Immature natural killer cell (primary cell): Measurements from ENCODE around the gene KIF14. TPM values are rescaled to one million over a fixed set of nuclear protein-coding genes. Genes with fewer than 3 reads are reported as not detected.
"Not testable (repeated sequence)": the region's sequence is repeated elsewhere in the genome, so short reads cannot be mapped to it uniquely, and the experiment has no call there.

Experiments used
- DNase-seq, 3 donors: peaks; one replicate each; pipeline ENCODE4 v3.0.0; 2022; ENCODE audit warnings: mixed read lengths in 1 of 3
- H3K27ac Mint-ChIP-seq, 6 donors: one replicate each; pipeline ENCODE4 v1.8.0; 2020; ENCODE audit warnings: mixed read lengths in 6 of 6, mild to moderate bottlenecking in 5 of 6, inconsistent platforms in 4 of 6, moderate library complexity in 3 of 6
- H3K27me3 Mint-ChIP-seq, 3 donors: one replicate each; pipeline ENCODE4 v1.8.0; 2020 to 2021; ENCODE audit warnings: low read depth in 3 of 3, mild to moderate bottlenecking in 3 of 3, mixed read lengths in 3 of 3, moderate library complexity in 3 of 3, inconsistent platforms in 1 of 3
- H3K36me3 Mint-ChIP-seq, 3 donors: one replicate each; pipeline ENCODE4 v1.8.0; 2020; ENCODE audit warnings: mixed read lengths in 3 of 3, inconsistent platforms in 2 of 3, mild to moderate bottlenecking in 2 of 3
- H3K4me1 Mint-ChIP-seq, 2 donors: one replicate each; pipeline ENCODE4 v1.8.0; 2020; ENCODE audit warnings: inconsistent platforms in 2 of 2, mild to moderate bottlenecking in 2 of 2, mixed read lengths in 2 of 2, moderate library complexity in 1 of 2
- H3K4me3 Mint-ChIP-seq, 5 donors: one replicate each; pipeline ENCODE4 v1.8.0; 2020; ENCODE audit warnings: mild to moderate bottlenecking in 5 of 5, mixed read lengths in 5 of 5, inconsistent platforms in 3 of 5, moderate library complexity in 3 of 5
- H3K9me3 Mint-ChIP-seq, 6 donors: one replicate each; pipeline ENCODE4 v1.8.0; 2020; ENCODE audit warnings: mild to moderate bottlenecking in 6 of 6, mixed read lengths in 6 of 6, inconsistent platforms in 4 of 6, moderate library complexity in 3 of 6
- polyA plus RNA-seq, 3 donors: library from polyadenylated mRNA; unstranded; fragments of 300-500 nt; fragmentation: Illumina TruSeq; gene quantifications; one replicate each; pipeline ENCODE4 v1.2.3, GENCODE V29; 2021

Gene KIF14
- polyA plus RNA-seq, 3 donors from 2014 or later, result 0.02 to 0.16 TPM; not detected in 1

DNA sequence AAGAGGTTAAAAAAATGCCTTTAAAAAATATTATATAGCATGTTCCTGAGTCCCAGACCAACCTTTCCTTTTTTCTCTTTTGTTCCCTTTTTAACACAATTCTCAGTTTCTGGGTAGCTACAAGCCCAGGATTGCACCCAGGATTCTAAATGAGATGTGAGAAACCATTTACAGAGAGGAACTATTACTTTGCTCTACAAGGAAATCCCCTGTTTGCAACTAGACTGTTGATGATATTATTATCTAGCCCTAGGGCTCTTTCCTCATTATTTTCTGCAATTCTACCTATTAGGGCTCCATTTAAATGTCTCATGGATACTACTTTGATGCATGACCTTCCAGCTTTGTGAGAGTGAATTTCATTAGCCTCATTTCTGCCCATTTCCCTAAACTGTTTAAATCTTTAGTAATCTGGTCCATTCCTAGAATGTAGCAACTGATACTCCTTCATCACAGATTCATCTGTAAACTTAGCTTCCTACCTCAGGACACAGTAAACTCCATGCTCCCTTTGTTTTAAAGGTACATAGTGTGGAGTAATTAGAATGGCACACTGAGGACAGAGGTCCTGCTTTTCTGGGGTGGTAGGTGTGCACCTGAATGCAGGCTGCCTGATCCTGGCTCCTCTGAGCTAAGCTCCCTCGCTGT, 7.1 kb upstream of the KIF14 start:
- peaks cover 0 to 7% of the 10 kb centered on the region in 2 donors for H3K4me1 Mint-ChIP-seq
- peak overlapping the region in 1 of 6 donors; percentile 8 for H3K27ac Mint-ChIP-seq
- H3K9me3 Mint-ChIP-seq, result no peaks in the 10 kb centered on the region
- no peaks in the 10 kb centered on the region for H3K36me3 Mint-ChIP-seq
- no peak overlapping the region for H3K4me3 Mint-ChIP-seq
- peaks cover 0 to 5% (median 2%) of the 10 kb centered on the region in 3 donors for H3K27me3 Mint-ChIP-seq
- no peak for DNase-seq

DNA sequence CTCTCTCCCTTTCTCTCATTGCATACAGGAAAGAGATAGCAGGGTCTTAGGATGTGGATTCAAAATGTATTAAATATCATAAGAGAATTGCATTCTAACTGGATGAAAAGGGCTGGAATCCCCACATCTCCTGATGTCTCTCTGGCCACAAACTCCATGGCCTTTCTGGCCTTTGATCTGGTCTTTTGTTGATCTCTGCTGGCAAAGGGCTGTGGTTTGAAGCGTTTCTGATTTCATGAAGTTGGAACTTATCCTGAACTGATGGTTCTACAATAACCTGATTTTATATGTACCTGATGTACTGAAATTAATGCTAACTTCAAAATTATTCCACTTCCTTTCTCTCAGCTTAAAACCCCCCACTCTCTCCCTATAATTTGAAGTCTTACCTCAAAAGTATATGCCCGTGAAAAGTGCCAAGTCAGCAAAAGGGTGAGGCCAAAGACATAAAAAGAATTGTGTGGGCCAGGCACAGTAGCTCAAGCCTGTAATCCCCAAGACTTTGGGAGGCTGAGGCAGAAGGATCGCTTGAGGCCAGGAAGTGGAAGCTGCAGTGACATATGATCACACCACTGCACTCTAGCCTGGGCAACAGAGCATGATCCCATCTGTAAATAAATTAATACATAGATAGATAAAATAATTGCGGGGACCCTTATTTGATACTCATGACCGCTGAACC, 6.4 kb upstream of the KIF14 start:
- Mint-ChIP-seq H3K4me3 (no peak overlapping the region), H3K36me3 (no peaks in the 10 kb centered on the region), H3K27ac (no peak overlapping the region), H3K4me1 (peaks cover 0 to 7% of the 10 kb centered on the region in 2 donors), H3K9me3 (no peaks in the 10 kb centered on the region), H3K27me3 (peaks cover 0 to 5% (median 2%) of the 10 kb centered on the region in 3 donors)
- no peak for DNase-seq

DNA sequence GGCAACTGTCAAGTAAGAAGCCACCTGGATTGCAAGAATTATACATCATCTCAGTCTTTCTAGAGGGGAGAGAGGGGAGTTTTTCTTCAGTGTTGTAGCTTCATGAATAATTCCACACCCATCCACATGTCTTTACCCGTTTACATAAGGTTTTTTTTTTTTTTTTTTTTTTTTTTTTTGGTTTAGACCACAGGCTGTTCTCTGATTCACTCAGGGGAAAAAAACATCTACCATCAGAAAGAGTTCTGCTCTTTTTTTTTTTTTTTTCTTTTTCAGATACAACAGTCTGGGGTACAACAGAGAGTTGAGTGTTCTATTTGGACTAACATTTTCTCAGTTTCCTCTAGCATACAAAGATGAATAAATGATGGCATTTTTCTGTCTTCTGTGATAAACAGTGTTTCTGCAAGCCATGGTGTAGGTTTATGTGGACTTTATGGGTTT, 4.9 kb upstream of the KIF14 start:
- Mint-ChIP-seq H3K27me3 (peaks cover 3 to 10% (median 7%) of the 10 kb centered on the region in 3 donors), H3K9me3 (no peaks in the 10 kb centered on the region), H3K4me3 (no peak overlapping the region), H3K4me1 (peaks cover 13 to 15% of the 10 kb centered on the region in 2 donors), H3K36me3 (no peaks in the 10 kb centered on the region), H3K27ac (no peak overlapping the region)
- no peak for DNase-seq

DNA sequence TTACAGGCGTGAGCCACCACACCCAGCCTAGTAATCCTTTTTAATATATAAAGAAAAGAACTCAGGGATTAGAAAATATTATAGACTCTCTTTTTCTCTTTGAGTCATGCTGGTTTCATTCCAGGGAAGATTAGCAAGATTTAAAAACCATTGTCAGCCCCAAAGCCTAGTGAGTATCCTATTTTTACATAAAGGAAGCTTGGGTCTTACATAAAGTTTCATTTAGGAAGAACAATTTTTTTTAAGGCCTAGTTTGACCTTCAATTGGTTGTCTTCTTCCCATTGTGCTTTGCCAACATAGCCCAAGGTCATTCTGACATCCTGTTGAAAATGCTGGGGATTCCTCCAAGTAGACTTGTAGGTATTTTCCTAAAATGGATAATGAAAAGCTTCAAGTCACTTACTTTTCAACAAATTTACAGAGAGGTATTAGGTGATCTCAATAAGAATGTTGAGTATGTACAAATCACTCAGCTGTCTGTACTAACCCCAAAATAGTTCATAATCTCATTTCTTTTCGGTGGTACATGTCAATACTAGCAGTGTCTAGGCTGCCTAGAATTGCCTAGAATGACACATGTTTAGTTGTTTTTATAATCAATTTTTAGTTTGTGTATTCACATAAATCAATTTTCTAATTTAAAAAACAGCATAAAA, 4.3 kb upstream of the KIF14 start:
- no peak for DNase-seq
- peaks cover 3 to 10% (median 7%) of the 10 kb centered on the region in 3 donors for H3K27me3 Mint-ChIP-seq
- peaks cover 17% of the 10 kb centered on the region in 2 donors for H3K4me1 Mint-ChIP-seq
- no peak overlapping the region for H3K4me3 Mint-ChIP-seq
- no peak overlapping the region for H3K27ac Mint-ChIP-seq
- no peaks in the 10 kb centered on the region for H3K9me3 Mint-ChIP-seq
- no peaks in the 10 kb centered on the region for H3K36me3 Mint-ChIP-seq

DNA sequence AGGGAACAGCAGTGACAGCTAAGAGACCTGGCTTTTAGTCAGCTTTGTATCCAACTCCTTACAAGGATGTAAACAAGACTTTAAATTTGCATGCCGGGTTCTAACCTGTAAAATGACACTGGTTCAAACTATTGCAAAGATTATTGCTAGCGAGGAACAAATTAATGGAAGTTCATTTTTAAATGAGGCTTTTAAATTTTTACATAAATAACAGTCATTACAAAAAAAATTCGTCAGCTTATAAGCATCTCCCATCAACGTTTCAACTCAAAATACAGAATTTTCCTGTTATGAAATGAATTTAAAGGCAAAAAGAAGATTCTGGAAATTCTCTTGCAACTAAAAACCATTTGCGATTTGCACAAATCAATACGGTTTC, 668 bp downstream of the KIF14 start:
- no peaks in the 10 kb centered on the region for H3K9me3 Mint-ChIP-seq

DNA sequence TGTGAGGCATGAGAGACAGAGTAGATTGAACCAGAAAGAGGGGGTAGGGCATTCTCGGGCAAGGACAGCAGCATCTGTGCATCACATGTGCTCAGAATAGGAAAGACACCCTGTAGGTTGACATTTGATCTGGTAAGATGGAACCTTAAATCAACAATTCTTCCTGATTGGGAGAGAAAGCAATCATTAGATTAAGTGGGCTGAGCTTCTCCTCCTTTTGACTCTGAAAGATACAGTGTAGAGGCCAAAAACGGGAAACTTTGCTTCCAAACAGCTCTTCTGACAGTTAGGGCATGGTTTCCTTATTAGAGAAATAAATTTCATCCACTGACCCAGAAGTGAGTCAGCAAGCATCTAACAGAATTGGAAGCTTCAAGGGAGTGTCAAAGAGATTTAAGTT, 9.7 kb downstream of the KIF14 start:
- H3K27me3 Mint-ChIP-seq, result no peaks in the 10 kb centered on the region
- no peaks in the 10 kb centered on the region for H3K4me1 Mint-ChIP-seq
- no peak overlapping the region for H3K4me3 Mint-ChIP-seq
- H3K36me3 Mint-ChIP-seq, result peaks cover 0 to 5% (median 0%) of the 10 kb centered on the region in 3 donors
- DNase-seq, result no peak
- H3K9me3 Mint-ChIP-seq, result no peaks in the 10 kb centered on the region
- no peak overlapping the region for H3K27ac Mint-ChIP-seq

More for the DNA sequence above, 668 bp downstream of the KIF14 start:
- Mint-ChIP-seq H3K27me3 (peaks cover 3 to 5% (median 5%) of the 10 kb centered on the region in 3 donors), H3K27ac (peak overlapping the region in 4 of 6 donors; percentile 18 to 82 (median 35)), H3K4me3 (peak overlapping the region; percentile 96 to 98 (median 97)), H3K4me1 (peaks cover 15 to 21% of the 10 kb centered on the region in 2 donors), H3K36me3 (no peaks in the 10 kb centered on the region)
- DNase-seq, result no peak

DNA sequence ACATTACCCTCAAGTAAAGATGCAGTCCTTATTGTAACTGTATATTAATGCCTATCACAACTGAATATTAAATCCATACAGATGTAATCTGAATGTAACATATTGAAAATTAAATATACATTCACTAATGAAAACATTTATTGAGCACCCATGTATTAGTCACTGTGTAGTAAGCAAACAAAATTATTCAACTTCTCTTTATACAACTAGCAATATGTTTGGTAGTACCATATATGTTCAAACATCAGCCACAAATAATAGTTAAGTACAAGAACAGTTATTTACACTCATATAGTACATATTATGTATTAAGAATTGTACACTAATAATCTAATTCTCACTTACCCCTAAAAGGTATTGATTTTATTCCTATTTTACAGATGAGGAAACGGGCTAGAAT, 17.9 kb downstream of the KIF14 start:
- no peak overlapping the region for H3K27ac Mint-ChIP-seq
- no peaks in the 10 kb centered on the region for H3K9me3 Mint-ChIP-seq
- H3K27me3 Mint-ChIP-seq, result no peaks in the 10 kb centered on the region
- H3K4me3 Mint-ChIP-seq, result no peak overlapping the region
- H3K4me1 Mint-ChIP-seq, result no peaks in the 10 kb centered on the region
- DNase-seq, result no peak
- H3K36me3 Mint-ChIP-seq, result no peaks in the 10 kb centered on the region

DNA sequence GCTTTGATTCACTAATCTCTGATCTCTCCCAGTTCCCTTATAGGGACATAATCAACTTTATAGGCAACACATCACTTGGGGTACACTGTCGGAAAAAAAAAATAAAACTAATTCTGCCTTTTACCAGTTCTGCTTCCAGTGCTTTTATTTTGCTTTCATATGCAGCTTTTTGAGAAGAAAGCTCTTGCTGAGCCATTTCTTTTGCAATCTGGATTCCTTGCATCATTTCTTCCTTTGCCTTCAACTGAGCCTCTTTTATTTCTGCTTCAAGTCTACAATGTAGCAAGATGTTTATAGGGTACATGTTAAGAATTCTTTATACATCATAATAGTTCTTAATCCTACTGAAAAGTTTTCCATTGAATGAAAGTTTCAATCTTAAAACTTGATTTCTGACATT, 30.6 kb downstream of the KIF14 start:
- Mint-ChIP-seq H3K9me3 (no peaks in the 10 kb centered on the region), H3K4me3 (no peak overlapping the region), H3K27me3 (no peaks in the 10 kb centered on the region), H3K36me3 (no peaks in the 10 kb centered on the region), H3K4me1 (no peaks in the 10 kb centered on the region), H3K27ac (no peak overlapping the region)
- no peak for DNase-seq

DNA sequence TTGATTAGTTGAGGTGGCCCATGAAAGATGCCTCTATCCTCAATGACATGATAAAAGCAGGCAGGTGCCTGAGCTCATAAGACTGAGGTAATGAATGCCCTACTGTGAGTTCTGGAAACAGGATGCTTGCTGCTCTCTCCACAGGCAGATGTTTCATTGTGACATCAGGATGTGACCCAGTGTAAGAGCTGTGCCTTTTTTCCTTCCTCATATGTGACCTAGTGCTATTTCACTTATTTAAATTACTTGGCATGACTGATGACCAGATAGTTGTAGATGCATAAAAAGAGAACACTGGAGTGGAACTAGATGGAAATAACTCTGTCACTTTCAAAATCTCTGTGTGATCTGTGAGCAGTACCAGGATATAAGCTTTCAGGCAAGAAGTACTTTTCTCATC, 31.9 kb downstream of the KIF14 start:
- no peak overlapping the region for H3K4me3 Mint-ChIP-seq
- peaks cover 0 to 3% (median 0%) of the 10 kb centered on the region in 3 donors for H3K36me3 Mint-ChIP-seq
- H3K9me3 Mint-ChIP-seq, result no peaks in the 10 kb centered on the region
- H3K27me3 Mint-ChIP-seq, result no peaks in the 10 kb centered on the region
- DNase-seq, result no peak
- H3K27ac Mint-ChIP-seq, result no peak overlapping the region
- no peaks in the 10 kb centered on the region for H3K4me1 Mint-ChIP-seq

DNA sequence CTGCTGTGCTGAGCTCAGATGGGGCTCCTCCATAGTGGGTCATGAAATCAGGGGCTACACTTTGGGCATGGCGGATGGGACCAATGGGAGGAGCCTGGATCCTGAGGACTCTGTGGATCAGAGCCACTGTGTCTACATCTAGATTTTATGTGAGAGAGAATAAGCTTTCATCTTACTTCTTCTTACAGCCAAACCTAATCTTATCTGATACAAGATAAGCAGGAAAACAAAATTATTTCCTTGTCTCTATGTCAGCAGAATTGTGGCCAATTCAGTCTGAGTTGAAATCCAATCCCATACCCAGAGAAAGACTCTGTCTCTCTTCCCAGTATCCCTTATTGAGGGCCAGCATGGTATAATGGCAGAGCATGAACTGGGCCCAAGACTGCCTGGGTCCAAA, 56.2 kb downstream of the KIF14 start:
- DNase-seq, result no peak
- Mint-ChIP-seq H3K27me3 (no peaks in the 10 kb centered on the region), H3K4me3 (no peak overlapping the region), H3K27ac (no peak overlapping the region), H3K4me1 (no peaks in the 10 kb centered on the region), H3K9me3 (no peaks in the 10 kb centered on the region), H3K36me3 (no peaks in the 10 kb centered on the region)

DNA sequence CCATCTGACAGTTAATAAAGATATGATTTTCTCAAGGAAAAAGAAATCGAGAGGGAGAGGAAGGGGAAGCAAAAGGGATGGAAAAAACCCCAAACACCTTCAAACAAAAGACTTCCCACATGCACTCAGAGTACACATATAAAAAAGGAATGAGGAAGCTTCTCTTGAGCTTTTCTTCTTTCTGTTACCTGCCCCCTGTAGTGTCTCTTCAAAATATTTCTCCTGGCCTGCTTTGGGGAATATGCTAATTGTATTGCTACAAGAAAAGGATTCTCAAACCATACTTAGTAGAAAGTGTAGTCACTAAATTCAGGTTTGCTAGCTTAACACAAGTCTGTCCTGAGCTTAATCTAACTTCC, 58.7 kb downstream of the KIF14 start:
- Mint-ChIP-seq H3K36me3 (no peaks in the 10 kb centered on the region), H3K9me3 (no peaks in the 10 kb centered on the region), H3K27me3 (no peaks in the 10 kb centered on the region), H3K4me1 (no peaks in the 10 kb centered on the region), H3K4me3 (peak overlapping the region in 1 of 5 donors; percentile 50), H3K27ac (peak overlapping the region in 1 of 6 donors; percentile 39)
- DNase-seq, result no peak

DNA sequence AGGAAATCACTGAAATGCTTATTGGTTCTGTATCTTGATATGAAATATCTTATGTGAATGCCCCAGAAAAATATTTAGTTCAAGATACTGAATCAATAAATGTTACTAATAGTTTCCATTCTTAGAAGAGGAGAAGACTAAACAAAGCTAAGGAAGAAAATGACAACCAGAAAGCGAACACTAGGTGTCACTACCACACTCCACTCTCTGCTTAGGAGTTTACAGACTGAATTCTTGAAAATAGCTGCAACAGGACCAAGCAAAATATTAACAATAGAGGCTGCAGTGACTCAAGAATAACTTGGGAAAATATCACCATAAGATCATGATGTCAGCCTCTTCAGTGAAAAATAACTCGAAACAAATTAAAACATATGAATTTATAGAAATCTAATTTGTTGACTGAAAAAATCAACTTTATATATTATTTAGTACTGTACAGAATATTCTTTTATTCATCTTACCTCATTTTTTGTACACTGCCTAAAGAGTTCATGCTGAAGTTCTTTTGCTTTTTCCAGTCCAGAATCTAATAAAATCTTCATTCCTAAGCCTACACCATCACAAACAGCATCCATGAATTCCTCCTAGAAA, 61.6 kb downstream of the KIF14 start:
- no peaks in the 10 kb centered on the region for H3K36me3 Mint-ChIP-seq
- H3K4me3 Mint-ChIP-seq, result no peak overlapping the region
- H3K27ac Mint-ChIP-seq, result no peak overlapping the region
- no peaks in the 10 kb centered on the region for H3K27me3 Mint-ChIP-seq
- no peaks in the 10 kb centered on the region for H3K9me3 Mint-ChIP-seq
- H3K4me1 Mint-ChIP-seq, result no peaks in the 10 kb centered on the region
- DNase-seq, result peak in 2 of 3 donors; percentile 4 to 5

DNA sequence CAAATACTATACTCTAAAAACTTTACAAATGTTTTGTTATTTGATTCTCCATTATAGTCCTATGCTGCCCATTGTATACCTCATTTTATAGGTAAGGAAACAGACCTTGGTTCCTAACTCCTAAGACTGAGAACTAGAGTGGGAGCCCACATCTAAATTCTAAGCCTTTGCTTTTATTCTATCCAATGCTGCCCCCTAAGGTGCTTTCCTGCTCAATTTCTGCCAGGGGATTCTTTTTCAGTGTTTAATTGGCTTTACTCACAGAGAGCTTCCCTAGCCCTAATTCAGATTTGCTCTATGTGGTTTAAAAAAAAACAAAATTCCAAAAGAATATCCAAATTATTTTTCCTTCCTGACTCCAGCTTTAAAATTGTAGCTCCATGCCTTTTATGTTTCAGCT, 64.5 kb downstream of the KIF14 start:
- Mint-ChIP-seq H3K27me3 (no peaks in the 10 kb centered on the region), H3K4me3 (no peak overlapping the region), H3K4me1 (no peaks in the 10 kb centered on the region), H3K27ac (no peak overlapping the region), H3K36me3 (no peaks in the 10 kb centered on the region), H3K9me3 (no peaks in the 10 kb centered on the region)
- no peak for DNase-seq

DNA sequence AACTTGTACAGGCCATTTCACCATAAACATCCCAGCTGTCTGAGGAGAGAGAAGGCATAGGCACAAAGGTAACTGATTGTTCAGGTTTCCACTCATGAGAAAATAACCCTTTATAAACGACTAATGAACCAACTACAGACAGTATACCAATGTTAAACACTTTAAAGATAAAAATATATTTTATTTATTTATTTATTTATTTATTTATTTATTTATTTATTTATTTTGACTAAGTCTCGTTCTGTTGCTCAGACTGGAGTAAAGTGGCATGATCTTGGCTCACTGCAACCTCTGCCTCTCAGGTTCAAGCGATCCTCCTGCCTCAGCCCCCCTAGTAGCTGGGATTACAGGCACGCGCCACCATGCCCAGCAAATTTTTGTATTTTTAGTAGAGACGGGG, 67.8 kb downstream of the KIF14 start:
- not testable (repeated sequence) for H3K4me1 Mint-ChIP-seq

More for the DNA sequence above, 67.8 kb downstream of the KIF14 start:
- H3K27ac Mint-ChIP-seq, H3K4me3 Mint-ChIP-seq, DNase-seq, H3K36me3 Mint-ChIP-seq, H3K9me3 Mint-ChIP-seq, H3K27me3 Mint-ChIP-seq: not testable (repeated sequence)
